Stimulated activated CD8-positive, alpha-beta memory T cell treated with anti-CD3 and anti-CD28 coated beads, Interleukin-7, amount 100 ng/mL, for 4 hours (primary cell): Measurements from ENCODE around the gene SCGB1D4.

Source experiments
- DNase-seq, 2 donors: peaks; one replicate each; pipeline ENCODE4 v3.0.0-alpha.2; 2020; ENCODE audit warnings: low read depth in 2 of 2

The SCGB1D4 gene

DNA sequence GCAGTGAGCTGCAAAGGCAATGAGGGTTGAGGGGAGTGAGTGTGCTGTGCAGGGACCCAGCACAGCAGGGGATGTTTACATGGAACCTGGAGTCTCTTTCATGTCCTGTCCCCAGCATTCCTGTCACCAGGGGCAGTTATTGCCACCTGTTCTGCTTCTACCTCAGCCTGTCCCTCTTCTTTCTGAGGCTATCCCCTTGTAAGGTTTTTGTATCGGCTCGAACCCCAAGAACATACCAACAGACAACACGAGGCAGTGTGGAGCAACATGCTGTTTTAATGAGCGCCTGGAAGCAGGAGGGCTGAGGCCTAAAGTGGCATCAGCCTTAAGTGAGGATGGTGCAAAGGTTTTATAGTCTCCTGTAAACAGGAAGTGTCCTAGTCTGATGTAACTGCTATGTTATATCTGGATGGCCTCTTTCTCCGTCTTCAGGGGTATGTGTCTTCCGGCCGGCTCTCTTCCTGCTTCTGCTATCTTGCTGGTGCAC, 25.0 kb downstream of the SCGB1D4 start:
- DNase-seq = no peak

DNA sequence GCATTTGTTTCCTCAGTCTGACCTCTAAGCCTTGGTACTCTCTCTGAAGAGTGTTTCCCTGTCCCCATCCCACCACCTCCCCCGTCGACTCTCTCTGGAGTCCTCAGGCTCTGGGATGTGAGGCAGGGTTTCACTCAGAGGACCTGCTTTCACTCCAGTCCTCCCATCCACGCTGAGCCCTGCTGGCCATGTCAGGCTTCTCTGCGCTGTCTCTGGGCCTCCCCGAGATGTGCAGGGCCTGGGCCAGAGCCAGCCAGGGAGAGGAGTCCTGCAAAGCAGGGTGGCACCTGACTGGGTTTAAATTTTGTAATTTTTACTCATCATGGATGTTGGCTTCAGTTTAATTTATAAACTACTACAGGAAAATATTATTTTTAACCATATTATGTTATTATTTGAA, 25.6 kb downstream of the SCGB1D4 start:
- DNase-seq = no peak

DNA sequence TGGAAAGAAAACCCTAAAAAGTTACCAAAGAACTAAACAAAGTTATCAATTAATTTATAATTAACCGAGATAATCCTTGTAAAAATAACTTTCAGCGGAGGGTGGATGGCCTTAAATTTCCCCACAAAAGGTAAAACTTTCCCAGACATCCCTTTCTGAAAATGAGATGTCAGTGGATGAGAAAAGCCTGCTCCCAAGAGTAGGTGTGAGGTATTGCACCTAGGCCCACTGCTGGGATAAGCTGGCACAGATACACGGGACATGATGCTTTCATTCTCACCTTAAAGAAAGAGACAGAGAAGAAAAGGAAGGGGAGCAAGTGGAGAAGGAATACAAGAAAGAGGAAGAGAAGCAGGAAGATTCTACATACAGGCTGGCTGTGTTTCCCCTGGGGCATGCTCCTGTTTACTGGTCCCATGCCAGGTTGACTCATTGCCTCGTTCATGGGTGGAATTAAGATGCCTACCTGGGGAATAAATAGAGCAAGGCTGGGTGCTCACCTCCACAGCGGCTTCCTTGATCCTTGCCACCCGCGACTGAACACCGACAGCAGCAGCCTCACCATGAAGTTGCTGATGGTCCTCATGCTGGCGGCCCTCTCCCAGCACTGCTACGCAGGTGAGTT, 29.1 kb downstream of the SCGB1D4 start, which contains the start of gene SCGB2A2:
Gene SCGB2A2, plus strand, starts transcription at position 505 of the 625 bp plus-strand sequence. Its CDS starts 59 bp downstream, at position 564.
- no peak for DNase-seq

DNA sequence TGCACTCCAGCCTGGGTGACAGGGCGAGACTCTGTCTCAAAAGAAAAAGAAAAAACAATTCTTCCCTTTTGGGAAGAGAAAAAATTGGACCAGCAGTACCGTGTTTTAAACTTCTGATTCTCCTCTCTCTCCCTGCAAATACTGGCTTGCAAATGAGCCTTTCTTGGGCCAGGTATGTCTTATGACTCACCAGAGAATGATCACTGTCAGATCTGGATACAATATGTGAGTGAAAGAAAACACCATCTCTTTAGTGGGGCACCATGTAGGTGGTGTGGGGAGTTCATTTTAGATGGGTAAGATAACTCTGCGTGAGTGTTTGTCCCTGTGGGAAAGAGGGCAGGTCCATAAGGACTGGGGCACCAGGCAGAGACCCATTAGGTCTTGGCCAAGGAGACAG, 31.3 kb downstream of the SCGB1D4 start:
- DNase-seq = no peak

DNA sequence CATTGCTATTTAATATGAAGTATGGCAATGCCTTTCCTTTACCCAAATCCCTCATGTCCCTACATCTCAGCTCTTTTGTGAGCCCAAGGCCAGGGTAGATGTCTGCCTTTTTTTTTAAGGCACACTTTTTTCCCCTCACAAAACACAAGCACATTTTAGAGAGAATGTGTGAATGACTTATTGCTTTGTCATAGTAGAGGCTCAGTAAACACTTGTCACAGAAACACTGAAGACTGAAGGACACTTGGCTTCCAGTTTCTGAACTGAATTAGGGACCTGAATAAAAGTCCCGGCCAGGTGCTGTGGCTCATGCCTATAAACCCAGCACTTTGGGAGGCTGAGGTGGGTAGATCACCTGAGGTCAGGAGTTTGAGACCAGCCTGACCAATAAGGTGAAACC, 31.8 kb downstream of the SCGB1D4 start:
- DNase-seq = no peak

DNA sequence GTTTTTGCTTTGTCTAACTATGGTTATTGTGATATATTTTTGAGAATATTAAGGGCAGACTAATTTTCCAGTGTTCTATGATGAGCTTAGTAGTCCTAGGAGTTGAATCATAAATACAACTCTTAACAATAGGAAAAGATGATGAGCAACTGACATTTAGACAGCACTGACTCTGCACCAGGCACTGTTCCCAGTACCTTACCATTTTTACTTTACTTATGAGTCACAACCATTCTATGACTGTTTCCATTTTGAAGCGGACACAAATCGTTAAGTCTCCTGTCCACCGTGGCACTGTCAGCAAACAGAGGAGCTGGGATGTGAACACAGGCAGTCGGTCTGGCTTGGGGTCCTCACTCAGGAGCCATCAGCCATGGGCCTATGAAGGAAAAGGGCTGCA, 32.3 kb downstream of the SCGB1D4 start:
- no peak for DNase-seq

DNA sequence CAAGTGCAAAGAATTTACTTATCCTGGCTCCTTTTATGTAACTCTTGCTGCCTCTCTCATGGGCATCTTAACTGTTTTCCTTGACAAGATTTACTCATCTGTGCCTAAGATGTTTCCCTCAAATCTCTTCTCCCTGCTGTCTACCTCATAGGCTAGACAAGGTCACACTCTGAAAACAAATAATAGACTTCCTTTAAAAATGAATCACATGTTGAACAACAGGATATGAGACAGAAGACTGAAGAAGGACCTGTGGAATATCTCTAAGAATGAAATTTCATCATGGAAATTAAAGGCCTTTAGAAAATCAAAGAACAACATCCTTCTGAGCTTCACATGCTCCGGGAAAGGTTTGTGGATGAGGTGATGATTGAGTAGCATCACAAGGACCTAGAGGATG, 34.9 kb downstream of the SCGB1D4 start:
- DNase-seq = no peak

DNA sequence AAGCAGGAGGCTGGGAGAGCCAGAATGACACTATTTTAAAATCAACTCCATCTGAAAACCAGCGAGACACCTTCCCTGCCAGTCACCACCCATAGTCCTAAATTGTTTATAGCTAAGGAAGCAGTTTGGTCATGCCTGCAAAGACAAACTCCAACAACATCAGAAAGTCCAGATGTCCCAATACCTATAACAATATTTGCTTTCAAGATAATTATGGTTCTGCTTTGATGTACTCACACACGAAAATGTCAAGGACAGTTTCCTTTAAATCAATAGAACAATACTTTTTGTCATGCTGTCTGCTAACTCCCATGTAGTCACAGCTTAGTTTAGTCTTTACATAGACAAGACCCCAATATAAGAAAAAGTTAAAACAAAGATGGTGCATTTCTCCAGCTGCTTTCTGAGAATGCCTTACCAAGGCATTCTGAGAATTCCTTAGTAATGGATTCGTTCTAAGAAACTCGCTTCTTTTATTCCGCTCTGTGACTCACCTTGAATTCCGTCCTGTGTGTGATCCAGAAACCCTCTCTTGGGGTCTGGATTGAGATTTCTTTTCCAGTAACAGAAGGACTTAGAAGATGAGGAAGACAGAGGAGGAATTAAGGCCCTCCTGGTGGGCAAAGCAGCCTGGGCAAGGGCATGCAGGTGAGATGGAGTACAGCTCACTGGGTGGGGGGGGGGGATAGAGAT, 38.5 kb downstream of the SCGB1D4 start:
- DNase-seq = no peak

DNA sequence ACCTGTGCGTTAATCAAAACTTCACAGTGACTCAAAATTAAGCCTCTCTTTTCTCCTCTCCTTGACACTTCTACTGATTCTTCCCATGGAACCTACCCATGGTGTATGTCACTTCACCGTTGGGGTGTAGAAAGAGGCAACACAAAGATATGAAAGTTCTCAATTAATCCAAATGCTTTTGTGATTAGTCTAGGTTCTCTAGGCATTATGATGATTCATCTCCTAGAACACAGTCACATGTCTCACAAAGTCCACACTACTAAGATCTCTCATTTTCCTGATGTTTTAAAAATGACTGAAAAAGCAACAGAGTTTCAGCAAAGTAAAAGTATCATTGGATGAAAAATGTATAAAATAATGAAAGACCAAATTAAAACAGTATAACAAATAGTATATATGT, 42.6 kb downstream of the SCGB1D4 start:
- no peak for DNase-seq

DNA sequence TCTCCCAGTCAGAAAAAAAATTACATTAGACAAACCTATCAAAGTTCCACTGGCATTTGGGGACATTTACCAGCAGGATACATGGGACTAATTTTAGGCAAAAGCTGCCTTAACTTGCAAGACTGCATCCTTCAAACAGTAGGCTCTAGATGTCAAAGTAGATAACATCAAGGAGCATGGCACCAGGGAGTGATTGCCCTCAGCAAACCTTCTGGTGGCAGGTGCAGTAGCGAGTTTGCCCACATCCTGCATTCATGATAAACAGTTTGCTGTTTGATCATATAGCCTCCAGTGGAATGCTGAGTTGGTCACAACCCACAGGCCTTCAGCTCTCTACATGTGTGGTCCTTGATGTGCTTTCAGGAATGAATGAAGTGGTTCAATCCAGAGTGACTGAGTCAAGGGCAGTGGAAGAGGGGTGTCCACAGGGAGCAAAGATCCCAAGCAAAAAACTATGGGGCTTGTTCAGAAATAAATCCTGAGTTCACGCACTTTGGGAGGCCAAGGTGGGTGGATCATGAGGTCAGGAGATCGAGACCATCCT, 44.8 kb downstream of the SCGB1D4 start:
- no peak for DNase-seq

DNA sequence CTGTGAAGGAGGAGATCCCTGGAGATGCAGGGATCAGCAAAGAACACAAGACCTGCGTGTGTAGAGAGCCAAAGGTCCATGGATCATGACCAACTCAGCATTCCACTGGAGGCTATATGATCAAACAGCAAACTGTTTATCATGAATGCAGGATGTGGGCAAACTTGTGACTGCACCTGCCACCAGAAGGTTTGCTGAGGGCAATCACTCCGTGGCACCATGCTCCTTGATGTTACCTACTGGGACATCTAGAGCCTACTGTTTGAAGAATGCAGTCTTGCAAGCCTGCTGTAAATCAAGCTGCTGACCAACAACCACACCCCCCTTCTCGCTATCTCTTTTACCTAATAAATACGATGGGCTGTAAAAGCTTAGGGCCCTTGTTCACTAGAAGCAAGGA, 47.2 kb downstream of the SCGB1D4 start:
- DNase-seq = no peak
